Measurements from ENCODE around the gene ARL2BP. TPM values are rescaled to one million over a fixed set of nuclear protein-coding genes. Genes with fewer than 3 reads are reported as not detected.

Gene ARL2BP
- polyA plus RNA-seq, 1 donor (not counting 4 experiments of a cell fraction or from before 2014, with no cell fraction given) = 98.0 TPM

DNA sequence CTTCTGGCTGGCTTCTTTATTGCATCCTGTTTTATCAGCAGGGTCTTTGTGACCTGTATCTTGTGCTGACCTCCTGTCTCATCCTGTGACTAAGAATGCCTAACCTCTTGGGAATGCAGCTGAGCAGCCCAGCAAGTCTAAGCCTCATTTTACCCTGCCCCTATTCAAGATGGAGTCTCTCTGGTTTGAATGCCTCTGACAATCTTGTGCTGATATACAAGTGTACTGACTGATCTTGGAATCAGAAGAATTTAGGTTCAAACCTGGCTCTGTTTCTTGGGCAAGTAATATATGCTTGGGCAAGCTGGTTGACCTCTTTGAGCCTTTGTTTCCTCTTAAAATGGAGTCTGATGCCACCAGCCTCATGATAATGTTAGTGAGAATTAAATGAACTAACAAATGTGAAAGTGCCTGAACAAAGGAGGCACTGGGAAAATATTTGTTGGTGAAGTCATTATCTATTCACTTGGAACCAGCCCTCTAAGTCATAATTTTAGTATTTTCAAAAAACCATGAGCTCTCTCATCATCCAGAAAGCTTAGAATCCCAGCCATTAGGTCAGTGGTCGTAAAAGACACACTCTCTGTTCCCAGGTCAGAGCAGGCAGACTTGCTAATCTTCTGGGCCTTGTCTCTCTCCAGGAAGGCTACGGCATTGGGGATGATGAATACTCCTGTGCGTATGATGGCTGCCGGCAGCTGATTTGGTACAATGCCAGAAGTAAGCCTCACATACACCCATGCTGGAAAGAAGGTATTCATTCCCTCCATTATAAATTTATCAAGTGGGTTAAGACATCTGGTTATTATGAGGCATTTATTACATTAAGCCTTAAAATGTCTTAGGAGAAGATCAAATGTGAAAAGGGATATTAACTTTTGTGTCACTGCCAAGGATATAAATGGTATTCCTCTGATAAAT, 18.1 kb upstream of the ARL2BP start:
- Histone ChIP-seq H3K9ac (ENCODE audit: control insufficient read depth, extremely low read depth, insufficient read depth, low read length) (no peak overlapping the region), H3K9me1 (ENCODE audit: control insufficient read depth, extremely low read depth, insufficient read depth, low read length) (no peaks in the 10 kb centered on the region), H2AFZ (ENCODE audit: control insufficient read depth, low read length) (no peak overlapping the region), H3K4me1 (ENCODE audit: control insufficient read depth, extremely low read depth, insufficient read depth, low read length) (peaks cover 16% of the 10 kb centered on the region), H3K27ac (ENCODE audit: control insufficient read depth, insufficient read depth, low read length) (no peak overlapping the region), H3K36me3 (ENCODE audit: control insufficient read depth in 2 of 2, extremely low read depth in 1 of 2, insufficient read depth in 2 of 2, low read length in 2 of 2) (peaks cover 20 to 44% of the 10 kb centered on the region in 2 experiments), H3K9me3 (ENCODE audit: control insufficient read depth, low read depth, low read length) (no peaks in the 10 kb centered on the region), H4K20me1 (ENCODE audit: control insufficient read depth, extremely low read depth, insufficient read depth, low read length) (no peaks in the 10 kb centered on the region), H3K27me3 (ENCODE audit: control insufficient read depth, extremely low read depth, insufficient read depth, low read length) (no peaks in the 10 kb centered on the region), H3K79me2 (ENCODE audit: control insufficient read depth, insufficient read depth, low read length) (no peaks in the 10 kb centered on the region), H3K4me2 (ENCODE audit: control insufficient read depth, extremely low read depth, insufficient read depth, low read depth, low read length) (no peak overlapping the region), H3K4me3 (ENCODE audit: control insufficient read depth in 2 of 3, extremely low read depth in 1 of 3, insufficient read depth in 2 of 3, low read depth in 1 of 3, low read length in 3 of 3) (no peak overlapping the region)
- TF ChIP-seq EZH2 (IDR thresholded peaks at IDR 0.05; ENCODE audit: low read length) = no peak
- TF ChIP-seq, protein P1, sequence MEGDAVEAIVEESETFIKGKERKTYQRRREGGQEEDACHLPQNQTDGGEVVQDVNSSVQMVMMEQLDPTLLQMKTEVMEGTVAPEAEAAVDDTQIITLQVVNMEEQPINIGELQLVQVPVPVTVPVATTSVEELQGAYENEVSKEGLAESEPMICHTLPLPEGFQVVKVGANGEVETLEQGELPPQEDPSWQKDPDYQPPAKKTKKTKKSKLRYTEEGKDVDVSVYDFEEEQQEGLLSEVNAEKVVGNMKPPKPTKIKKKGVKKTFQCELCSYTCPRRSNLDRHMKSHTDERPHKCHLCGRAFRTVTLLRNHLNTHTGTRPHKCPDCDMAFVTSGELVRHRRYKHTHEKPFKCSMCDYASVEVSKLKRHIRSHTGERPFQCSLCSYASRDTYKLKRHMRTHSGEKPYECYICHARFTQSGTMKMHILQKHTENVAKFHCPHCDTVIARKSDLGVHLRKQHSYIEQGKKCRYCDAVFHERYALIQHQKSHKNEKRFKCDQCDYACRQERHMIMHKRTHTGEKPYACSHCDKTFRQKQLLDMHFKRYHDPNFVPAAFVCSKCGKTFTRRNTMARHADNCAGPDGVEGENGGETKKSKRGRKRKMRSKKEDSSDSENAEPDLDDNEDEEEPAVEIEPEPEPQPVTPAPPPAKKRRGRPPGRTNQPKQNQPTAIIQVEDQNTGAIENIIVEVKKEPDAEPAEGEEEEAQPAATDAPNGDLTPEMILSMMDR (optimal IDR thresholded peaks at IDR 0.05 in 1 of 3, IDR thresholded peaks at IDR 0.05 in 1 of 3, conservative IDR thresholded peaks at IDR 0.05 in 1 of 3; ENCODE audit: extremely low read depth in 1 of 3, insufficient read depth in 2 of 3, low read length in 3 of 3) = no peak
- FAIRE-seq (no peak), DNase-seq (ENCODE audit: low read depth, low spot score) (no peak)
- dilution Hi-C loops (cut with MboI; ENCODE audit: extremely low pct_ligation_motif_present, low sequenced_read_pairs) = no loop called here

DNA sequence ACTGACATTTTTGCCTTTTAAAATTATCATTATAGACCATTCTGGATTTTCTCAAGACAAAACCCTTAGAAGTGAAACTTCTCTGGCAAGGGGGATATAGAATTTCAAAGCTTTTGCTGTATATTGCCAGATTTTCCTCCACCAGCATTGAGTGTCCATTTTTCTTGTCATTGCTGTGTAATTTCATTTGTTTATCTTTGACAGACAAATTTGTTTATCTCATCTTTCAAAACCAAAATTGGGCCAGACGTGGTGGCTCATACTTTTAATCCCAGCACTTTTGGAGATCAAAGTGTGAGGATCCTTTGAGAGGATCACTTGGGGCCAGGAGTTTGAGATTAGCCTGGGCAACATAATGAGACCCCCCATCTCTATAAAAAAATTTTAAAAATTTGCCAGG, 16.0 kb upstream of the ARL2BP start:
- FAIRE-seq (no peak), DNase-seq (ENCODE audit: low read depth, low spot score) (no peak)
- H3K36me3 ChIP-seq (ENCODE audit: control insufficient read depth in 2 of 2, extremely low read depth in 1 of 2, insufficient read depth in 2 of 2, low read length in 2 of 2) = peaks cover 21 to 46% of the 10 kb centered on the region in 2 experiments
- dilution Hi-C loops (cut with MboI; ENCODE audit: extremely low pct_ligation_motif_present, low sequenced_read_pairs) = no loop called here
- no peaks in the 10 kb centered on the region for H3K27me3 ChIP-seq (ENCODE audit: control insufficient read depth, extremely low read depth, insufficient read depth, low read length)
- no peaks in the 10 kb centered on the region for H4K20me1 ChIP-seq (ENCODE audit: control insufficient read depth, extremely low read depth, insufficient read depth, low read length)
- no peak overlapping the region for H3K27ac ChIP-seq (ENCODE audit: control insufficient read depth, insufficient read depth, low read length)
- H3K4me2 ChIP-seq (ENCODE audit: control insufficient read depth, extremely low read depth, insufficient read depth, low read depth, low read length) = no peak overlapping the region
- H3K4me1 ChIP-seq (ENCODE audit: control insufficient read depth, extremely low read depth, insufficient read depth, low read length) = peaks cover 18% of the 10 kb centered on the region
- no peak overlapping the region for H3K4me3 ChIP-seq (ENCODE audit: control insufficient read depth in 2 of 3, extremely low read depth in 1 of 3, insufficient read depth in 2 of 3, low read depth in 1 of 3, low read length in 3 of 3)
- no peak overlapping the region for H3K9ac ChIP-seq (ENCODE audit: control insufficient read depth, extremely low read depth, insufficient read depth, low read length)
- TF ChIP-seq EZH2 (IDR thresholded peaks at IDR 0.05; ENCODE audit: low read length) = no peak
- TF ChIP-seq, protein P1 (optimal IDR thresholded peaks at IDR 0.05 in 1 of 3, IDR thresholded peaks at IDR 0.05 in 1 of 3, conservative IDR thresholded peaks at IDR 0.05 in 1 of 3; ENCODE audit: extremely low read depth in 1 of 3, insufficient read depth in 2 of 3, low read length in 3 of 3) = no peak
- H3K9me1 ChIP-seq (ENCODE audit: control insufficient read depth, extremely low read depth, insufficient read depth, low read length) = no peaks in the 10 kb centered on the region
- H3K79me2 ChIP-seq (ENCODE audit: control insufficient read depth, insufficient read depth, low read length) = no peaks in the 10 kb centered on the region
- H2AFZ ChIP-seq (ENCODE audit: control insufficient read depth, low read length) = no peak overlapping the region
- no peaks in the 10 kb centered on the region for H3K9me3 ChIP-seq (ENCODE audit: control insufficient read depth, low read depth, low read length)

Measured in keratinocyte (primary cell).